Fibroblast of the conjunctiva (primary cell): ENCODE data around the gene NRL.
"Not testable (repeated sequence)": the region's sequence is repeated elsewhere in the genome, so short reads cannot be mapped to it uniquely, and the experiment has no call there.

Experiments used
- DNase-seq: peaks from one replicate; pipeline ENCODE4 v3.0.0-alpha.2; 2010; ENCODE audit warnings: low read depth

Gene NRL

DNA sequence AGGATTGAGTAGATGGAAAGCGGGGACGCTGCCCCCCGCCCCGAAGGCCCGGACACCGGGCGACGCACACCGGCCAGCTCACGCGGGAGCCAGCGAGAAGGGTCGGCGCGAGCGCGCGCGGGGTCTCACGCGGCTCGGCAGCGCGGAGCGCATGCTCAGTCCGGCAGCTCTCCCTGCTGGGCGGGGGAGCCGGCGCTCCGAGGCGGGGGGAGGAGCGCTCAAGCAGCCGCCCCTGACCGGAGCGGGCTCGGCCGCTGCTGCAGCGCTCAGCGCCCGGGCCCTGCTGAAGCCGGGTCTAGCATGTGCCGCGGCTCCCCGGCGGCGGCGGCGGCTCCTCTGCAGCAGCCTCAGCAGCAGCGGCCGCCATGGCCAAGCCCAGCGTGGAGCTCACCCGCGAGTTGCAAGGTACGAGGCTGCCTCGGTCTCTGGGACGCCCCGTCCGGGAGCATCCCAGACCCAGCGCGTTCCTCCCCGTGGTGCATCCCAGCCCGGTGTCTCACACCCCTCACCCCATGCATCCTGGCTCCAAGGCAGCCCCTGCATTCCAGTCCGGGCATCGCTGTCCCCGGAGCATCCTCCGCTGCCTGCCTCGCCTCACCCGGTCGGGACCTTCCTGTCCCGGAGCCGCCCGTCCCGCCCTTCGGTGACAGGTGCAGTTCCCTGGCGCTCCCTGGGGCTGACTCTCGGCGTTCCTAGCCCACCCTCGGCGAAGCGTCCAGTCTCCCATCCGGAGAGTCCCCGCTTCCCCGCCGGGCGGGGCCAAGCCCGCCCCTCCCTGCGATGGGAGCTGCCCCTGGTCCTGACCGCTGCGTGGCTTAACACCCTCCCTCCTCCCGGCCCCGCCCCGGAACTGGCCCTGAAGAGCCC, 62.7 kb downstream of the NRL start, which contains the start of gene CARMIL3:
Gene CARMIL3, plus strand, starts transcription at position 221 of the 867 bp plus-strand sequence. Its CDS starts 145 bp downstream, at position 366.
- DNase-seq, result peak; percentile 4

DNA sequence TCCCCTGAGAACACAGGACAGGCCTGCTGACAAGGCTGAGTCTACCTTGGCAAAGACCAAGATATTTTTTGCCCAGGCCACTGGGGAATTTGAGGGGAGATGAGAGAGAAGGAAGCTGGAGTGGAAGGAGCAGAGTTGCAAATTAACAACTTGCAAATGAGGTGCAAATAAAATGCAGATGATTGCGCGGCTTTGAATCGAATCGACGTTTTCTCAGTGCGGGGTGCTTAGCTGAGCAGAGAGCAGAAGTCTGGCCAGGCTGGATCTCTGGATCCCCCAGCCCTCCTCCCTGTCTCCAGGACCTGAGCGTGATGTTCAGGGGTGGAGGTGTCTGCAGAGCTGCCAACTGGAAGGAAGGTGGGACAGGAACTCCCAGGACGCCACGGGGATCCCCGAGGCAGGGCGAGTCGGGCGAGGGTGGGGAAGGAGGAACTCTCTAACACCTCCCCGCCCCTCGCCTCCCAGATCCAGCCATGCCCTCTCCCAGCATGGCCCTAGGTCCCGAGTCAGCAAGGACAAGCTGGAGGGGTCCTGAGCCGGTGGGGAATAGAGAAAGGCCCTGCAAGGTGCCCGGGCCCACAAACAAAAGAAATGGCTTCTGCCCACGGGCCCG, 63.5 kb downstream of the NRL start:
- DNase-seq, result no peak

DNA sequence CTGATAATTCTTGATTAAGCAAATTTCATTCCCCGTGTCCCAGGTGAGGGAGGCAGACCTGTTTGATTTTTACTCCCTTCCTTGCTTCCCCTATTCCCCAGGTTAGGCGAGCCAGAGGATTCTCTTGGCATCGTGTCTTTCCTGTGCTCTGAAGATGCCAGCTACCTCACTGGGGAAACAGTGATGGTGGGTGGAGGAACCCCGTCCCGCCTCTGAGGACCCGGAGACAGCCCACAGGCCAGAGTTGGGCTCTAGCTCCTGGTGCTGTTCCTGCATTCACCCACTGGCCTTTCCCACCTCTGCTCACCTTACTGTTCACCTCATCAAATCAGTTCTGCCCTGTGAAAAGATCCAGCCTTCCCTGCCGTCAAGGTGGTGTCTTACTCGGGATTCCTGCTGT, 64.0 kb downstream of the NRL start:
- not testable (repeated sequence) for DNase-seq

DNA sequence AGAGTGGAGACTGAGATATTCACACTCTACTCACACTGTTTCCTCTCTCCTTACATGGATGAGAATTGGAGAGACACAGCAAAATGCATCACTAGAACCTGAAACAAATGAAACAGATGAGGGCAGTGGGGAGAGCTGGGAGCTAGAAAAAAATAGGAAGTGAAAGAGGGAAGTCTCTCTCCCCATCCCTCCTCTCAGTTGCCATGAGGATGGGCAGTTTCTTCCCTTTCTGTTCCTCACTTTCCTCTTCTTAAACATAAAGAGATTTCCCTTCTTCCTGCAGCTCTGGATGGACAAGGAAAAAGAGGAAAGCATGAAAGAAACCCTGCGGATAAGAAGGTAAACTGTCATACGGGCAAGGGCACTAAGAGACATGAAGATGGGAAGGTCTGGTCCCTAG, 65.7 kb downstream of the NRL start:
- DNase-seq, result not testable (repeated sequence)

DNA sequence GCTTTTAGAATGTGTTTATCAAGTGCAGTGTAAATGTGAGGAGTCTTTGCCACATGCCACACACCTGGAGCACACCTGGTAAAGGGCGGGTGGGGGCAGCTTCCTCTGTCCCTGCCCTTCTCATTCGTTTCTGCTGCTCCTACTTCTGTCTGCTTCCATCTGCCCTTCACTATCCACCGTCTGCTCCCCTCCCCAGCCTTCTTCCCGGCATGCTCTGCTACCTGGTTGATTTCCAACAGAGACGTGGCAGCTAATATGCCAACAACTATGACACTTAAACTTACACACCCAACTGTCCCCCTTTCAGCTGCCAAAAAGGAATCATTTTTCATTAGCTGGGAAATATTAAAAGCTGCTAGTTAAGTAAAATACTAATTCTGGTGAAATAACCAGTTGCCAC, 72.0 kb downstream of the NRL start:
- no peak for DNase-seq

DNA sequence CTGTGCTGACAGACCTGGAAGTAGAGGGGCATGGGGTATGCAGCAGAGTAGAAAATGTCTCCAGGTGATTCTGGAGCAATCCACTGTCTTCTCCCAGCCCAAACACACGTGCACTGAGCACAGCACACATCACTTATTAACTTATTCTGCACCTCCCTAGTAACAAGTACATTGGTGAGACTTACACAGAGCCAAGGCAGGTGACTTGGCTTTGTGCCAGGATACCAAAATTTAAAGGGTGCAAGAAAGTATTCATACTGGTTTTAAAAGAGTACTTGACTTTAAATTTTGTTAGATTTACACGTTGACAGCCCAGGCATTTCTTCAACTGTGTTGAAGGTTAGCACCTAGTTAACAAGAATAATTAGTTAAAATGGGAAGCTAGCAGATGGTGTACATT, 74.1 kb downstream of the NRL start:
- DNase-seq, result no peak

DNA sequence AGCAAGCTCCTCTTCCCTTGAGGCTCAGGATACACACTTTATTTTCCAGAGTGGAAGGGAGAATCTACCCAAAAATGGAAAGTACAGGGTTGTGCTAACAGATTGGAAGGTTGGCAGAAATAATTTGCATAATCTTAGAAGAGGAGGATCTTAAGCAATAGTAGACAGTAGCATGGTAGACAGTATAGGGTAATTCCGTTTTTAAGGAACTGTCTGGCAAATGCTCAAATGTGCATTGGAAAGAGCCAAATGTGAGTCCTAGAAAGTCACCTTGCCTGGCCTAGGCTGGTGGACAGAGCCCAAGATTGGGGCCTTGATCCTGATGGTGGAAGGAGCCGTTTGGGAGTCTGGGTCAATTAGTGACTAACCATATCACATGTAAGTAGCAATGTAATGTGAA, 76.1 kb downstream of the NRL start:
- no peak for DNase-seq

DNA sequence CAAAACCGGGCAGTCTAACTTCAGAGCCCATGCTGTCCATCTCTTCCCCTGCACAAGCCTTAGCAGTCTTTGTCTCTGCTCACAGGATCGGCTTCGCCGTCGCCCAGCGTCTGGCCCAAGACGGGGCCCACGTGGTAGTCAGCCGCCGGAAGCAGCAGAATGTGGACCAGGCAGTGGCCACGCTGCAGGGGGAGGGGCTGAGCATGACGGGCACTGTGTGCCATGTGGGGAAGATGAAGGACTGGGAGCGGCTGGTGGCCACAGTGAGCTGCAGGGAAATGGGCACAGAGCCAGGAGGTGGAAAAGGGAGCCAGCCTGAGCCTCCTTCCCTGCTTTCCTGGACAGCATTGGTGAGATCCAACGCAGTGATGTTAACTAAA, 77.1 kb downstream of the NRL start:
- no peak for DNase-seq

DNA sequence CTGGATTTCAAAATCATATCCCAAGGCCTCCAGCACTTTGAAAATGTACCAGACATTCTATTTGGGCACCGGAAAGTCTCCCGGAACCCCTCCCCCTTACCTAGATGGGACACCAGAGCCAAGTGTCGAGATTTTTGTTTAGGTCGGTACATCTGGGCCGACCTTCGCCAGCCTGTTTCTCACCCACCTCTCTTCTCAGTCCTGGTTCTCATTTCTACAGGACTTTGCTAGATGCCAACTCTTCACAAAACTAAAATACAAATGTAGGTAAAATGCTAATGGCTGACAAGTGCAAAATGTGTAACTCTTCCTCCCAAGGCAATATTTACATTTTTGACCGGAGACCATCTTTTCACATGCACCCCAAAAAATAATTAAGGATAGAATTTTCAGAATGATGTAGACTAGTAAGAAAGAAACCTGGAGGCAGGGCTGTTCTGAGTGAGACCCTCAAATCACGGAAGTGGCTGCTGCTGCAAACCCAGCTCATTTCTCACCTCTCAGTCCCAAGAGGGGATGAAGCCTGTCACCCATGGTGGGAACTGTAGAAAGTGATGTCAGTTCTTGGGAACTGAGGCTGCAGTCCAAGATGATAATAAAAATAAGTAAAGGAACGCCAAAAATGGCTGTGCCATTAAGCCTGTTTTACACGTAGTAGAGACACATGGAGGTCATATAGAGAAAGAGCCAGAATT, 77.6 kb downstream of the NRL start:
- not testable (repeated sequence) for DNase-seq

DNA sequence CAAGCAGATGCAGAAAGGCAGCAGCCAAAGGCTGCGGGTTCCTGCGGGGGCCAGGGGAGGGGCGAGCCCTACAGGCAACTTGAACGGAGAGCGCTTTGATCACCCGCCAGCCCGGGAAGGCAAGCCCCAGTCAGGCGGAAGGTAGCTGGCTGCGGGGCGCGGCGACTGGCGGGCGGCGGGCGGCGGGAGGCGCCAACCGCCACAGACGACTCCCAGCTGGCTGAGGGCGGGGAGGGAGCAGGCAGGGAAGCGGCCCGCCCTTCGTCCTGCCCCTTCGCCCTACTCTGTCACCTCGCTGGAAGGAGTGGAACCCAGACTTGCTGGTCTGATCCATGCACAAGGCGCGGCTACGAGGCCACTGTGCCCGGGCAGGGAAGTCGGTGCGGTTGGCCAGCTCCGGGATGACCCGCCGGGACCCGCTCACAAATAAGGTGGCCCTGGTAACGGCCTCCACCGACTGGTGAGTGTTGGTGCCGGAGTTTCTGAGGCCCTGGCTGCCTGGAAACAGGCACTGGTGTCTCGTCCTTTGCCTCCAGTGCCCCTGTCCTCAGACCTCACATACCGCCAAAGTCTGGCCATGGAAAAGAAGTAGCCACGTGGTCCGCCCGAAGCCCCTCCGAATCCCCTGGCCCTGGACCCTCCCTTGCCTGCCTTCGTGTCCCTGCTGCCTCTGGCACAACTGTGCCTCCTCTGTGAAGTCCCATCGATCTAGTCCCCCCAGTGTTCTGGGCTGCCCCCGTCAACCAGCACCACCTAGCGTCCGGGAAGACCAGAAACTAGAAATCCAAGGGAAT, 78.4 kb downstream of the NRL start:
- DNase-seq, result peak; percentile 51

DNA sequence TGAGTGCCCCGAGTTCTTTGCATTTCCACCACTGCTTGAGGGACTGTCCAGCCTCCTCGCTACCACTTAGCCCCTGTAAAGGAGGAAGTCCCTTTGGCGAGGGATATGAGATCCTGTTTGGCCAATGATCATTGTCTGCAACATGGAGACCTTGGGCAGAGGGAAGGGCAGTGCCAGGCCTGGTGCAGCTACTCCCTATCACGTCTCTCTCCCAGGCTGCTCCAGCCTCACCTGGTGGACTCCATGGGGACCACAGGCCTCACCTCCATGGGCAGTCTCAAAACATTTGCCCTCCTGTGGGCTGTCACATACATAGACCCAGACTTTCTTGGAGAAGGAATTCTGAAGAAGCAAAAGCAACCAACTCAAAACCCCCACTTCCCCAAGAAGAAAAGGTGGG, 79.0 kb downstream of the NRL start:
- not testable (repeated sequence) for DNase-seq

DNA sequence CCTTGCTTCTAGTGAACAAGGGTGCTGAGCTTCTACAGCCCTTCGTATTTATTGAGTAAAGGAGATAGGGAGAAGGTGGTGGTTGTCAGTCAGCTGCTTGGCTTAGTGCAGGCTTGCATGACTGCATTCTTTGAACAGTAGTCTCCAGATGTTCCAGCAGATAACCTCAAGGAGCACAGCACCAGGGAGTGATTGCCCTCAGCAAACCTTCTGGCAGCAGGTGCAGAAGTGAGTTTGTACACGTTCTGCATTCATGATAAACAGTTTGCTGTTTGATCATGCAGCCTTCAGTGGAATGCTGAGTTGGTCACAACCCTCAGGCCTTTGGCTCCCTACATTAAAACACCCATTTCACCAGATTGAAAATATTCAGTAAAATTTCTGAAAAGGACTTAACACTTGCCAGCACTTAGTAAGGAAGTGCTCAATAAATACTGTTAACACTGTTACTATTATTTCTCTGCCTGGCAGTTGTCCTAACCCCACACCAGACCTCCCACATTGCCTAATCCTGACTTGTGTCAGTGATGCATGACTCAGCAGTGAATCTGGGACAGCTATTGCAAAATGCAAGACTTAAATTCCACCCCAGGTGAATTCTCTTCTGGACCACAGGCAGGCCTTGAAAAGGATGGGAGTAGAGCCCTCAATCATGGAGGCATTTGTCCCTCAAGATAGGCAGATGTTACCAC, 81.9 kb downstream of the NRL start:
- peak; percentile 64 for DNase-seq

DNA sequence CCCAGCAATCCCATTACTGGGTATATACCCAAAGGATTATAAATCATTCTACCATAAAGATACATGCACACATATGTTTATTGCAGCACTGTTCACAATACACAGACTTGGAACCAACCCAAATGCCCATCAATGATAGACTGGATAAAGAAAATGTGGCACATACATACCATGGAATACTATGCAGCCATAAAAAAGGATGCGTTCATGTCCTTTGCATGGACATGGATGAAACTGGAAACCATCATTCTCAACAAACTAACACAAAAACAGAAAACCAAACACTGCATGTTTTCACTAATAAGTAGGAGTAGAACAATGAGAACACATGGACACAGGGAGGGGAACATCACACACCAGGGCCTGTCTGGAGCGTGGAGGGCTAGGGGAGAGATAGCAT, 83.4 kb downstream of the NRL start:
- not testable (repeated sequence) for DNase-seq

DNA sequence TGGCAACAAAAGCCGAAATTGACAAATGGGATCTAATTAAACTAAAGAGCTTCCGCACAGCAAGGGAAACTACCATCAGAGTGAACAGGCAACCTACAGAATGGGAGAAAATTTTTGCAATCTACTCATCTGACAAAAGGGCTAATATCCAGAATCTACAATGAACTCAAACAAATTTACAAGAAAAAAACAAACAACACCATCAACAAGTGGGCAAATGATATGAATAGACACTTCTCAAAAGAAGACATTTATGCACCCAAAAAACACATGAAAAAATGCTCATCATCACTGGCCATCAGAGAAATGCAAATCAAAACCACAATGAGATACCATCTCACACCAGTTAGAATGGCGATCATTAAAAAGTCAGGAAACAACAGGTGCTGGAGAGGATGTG, 85.1 kb downstream of the NRL start:
- not testable (repeated sequence) for DNase-seq
